Stimulated activated CD4-positive, alpha-beta T cell treated with anti-CD3 and anti-CD28 coated beads, Interleukin-2, amount 100 ng/mL, for 4 hours (primary cell): ENCODE measurements around the gene RNF144B.

ENCODE experiments used
- DNase-seq: peaks from one replicate; pipeline ENCODE4 v3.0.0-alpha.2; 2020; ENCODE audit warnings: low read depth

RNF144B gene

GRCh38 chr6:18488004-18488403, 100.9 kb downstream of the RNF144B start:
- no peak for DNase-seq

- no peak for DNase-seq
Measured at GRCh38 chr6:18488526-18489270, 101.5 kb downstream of the RNF144B start.

- DNase-seq: no peak
Measured at GRCh38 chr6:18489335-18489734, 102.2 kb downstream of the RNF144B start.

- no peak for DNase-seq
Measured at GRCh38 chr6:18491308-18492045, 104.3 kb downstream of the RNF144B start.

GRCh38 chr6:18492972-18493371, 105.8 kb downstream of the RNF144B start:
- no peak for DNase-seq

GRCh38 chr6:18493382-18493891, 106.3 kb downstream of the RNF144B start:
- DNase-seq: no peak

GRCh38 chr6:18493925-18494324, 106.8 kb downstream of the RNF144B start:
- DNase-seq: no peak

GRCh38 chr6:18495236-18495635, 108.1 kb downstream of the RNF144B start:
- no peak for DNase-seq

GRCh38 chr6:18496462-18496861, 109.3 kb downstream of the RNF144B start:
- no peak for DNase-seq

- no peak for DNase-seq
Measured at GRCh38 chr6:18497006-18497405, 109.9 kb downstream of the RNF144B start.

GRCh38 chr6:18498408-18498807, 111.3 kb downstream of the RNF144B start:
- no peak for DNase-seq

- no peak for DNase-seq
Measured at GRCh38 chr6:18500921-18501662, 113.9 kb downstream of the RNF144B start.

GRCh38 chr6:18501663-18502013, 114.5 kb downstream of the RNF144B start:
- no peak for DNase-seq

GRCh38 chr6:18503206-18503592, 116.0 kb downstream of the RNF144B start:
- no peak for DNase-seq

GRCh38 chr6:18503593-18504231, 116.6 kb downstream of the RNF144B start:
- DNase-seq: peak; percentile 11

GRCh38 chr6:18504232-18504596, 117.1 kb downstream of the RNF144B start:
- DNase-seq: no peak

- DNase-seq: no peak
Measured at GRCh38 chr6:18506382-18507017, 119.3 kb downstream of the RNF144B start.

- DNase-seq: no peak
Measured at GRCh38 chr6:18507018-18507415, 119.9 kb downstream of the RNF144B start.

GRCh38 chr6:18507561-18507960, 120.4 kb downstream of the RNF144B start:
- no peak for DNase-seq

GRCh38 chr6:18509871-18510643, 122.9 kb downstream of the RNF144B start:
- DNase-seq: no peak

- no peak for DNase-seq
Measured at GRCh38 chr6:18510644-18511033, 123.5 kb downstream of the RNF144B start.
